ENCODE results near the gene ASPHD1.
"Not testable (repeated sequence)": the region's sequence is repeated elsewhere in the genome, so short reads cannot be mapped to it uniquely, and the experiment has no call there.

ASPHD1 gene

GRCh38 chr16:29900102-29900887, at the start of gene ASPHD1:
Gene ASPHD1 (plus strand): TSS chr16:29900488. CDS start chr16:29900972, 484 bp downstream.
- Mint-ChIP-seq H3K27ac (peak within 1 kb of the TSS; percentile 77), H3K4me1 (peaks cover 10% of the 10 kb centered on the region), H3K36me3 (no peaks in the 10 kb centered on the region), H3K9me3 (no peaks in the 10 kb centered on the region), H3K27me3 (peaks cover 15% of the 10 kb centered on the region), H3K4me3 (peak within 1 kb of the TSS; percentile 72)

- Mint-ChIP-seq H3K9me3 (no peaks in the 10 kb centered on the region), H3K27ac (no peak overlapping the region), H3K36me3 (no peaks in the 10 kb centered on the region), H3K27me3 (no peaks in the 10 kb centered on the region), H3K4me1 (peaks cover 5% of the 10 kb centered on the region), H3K4me3 (no peak overlapping the region)
These were observed 49.3 kb upstream of the ASPHD1 start for GRCh38 chr16:29850998-29851397.

- H3K36me3 Mint-ChIP-seq, result no peaks in the 10 kb centered on the region
- H3K27me3 Mint-ChIP-seq, result no peaks in the 10 kb centered on the region
- no peak overlapping the region for H3K4me3 Mint-ChIP-seq
- peaks cover 5% of the 10 kb centered on the region for H3K4me1 Mint-ChIP-seq
- no peaks in the 10 kb centered on the region for H3K9me3 Mint-ChIP-seq
- H3K27ac Mint-ChIP-seq, result no peak overlapping the region
These were observed 47.6 kb upstream of the ASPHD1 start for GRCh38 chr16:29852654-29853053.

GRCh38 chr16:29854520-29855100, 45.7 kb upstream of the ASPHD1 start:
- Mint-ChIP-seq H3K27me3 (no peaks in the 10 kb centered on the region), H3K36me3 (peaks cover 2% of the 10 kb centered on the region), H3K27ac (no peak overlapping the region), H3K4me3 (no peak overlapping the region), H3K9me3 (no peaks in the 10 kb centered on the region), H3K4me1 (no peaks in the 10 kb centered on the region)

GRCh38 chr16:29857133-29857760, 43.0 kb upstream of the ASPHD1 start:
- Mint-ChIP-seq H3K27me3 (no peaks in the 10 kb centered on the region), H3K36me3 (peaks cover 4% of the 10 kb centered on the region), H3K4me3 (no peak overlapping the region), H3K9me3 (no peaks in the 10 kb centered on the region), H3K4me1 (peaks cover 16% of the 10 kb centered on the region), H3K27ac (no peak overlapping the region)

GRCh38 chr16:29858149-29858849, 42.0 kb upstream of the ASPHD1 start:
- peaks cover 16% of the 10 kb centered on the region for H3K4me1 Mint-ChIP-seq
- no peak overlapping the region for H3K4me3 Mint-ChIP-seq
- no peak overlapping the region for H3K27ac Mint-ChIP-seq
- no peaks in the 10 kb centered on the region for H3K9me3 Mint-ChIP-seq
- peaks cover 4% of the 10 kb centered on the region for H3K36me3 Mint-ChIP-seq
- no peaks in the 10 kb centered on the region for H3K27me3 Mint-ChIP-seq

- Mint-ChIP-seq H3K4me3 (no peak overlapping the region), H3K4me1 (peaks cover 20% of the 10 kb centered on the region)
These were observed 41.3 kb upstream of the ASPHD1 start for GRCh38 chr16:29858974-29859373.

GRCh38 chr16:29860218-29860617, 40.1 kb upstream of the ASPHD1 start:
- Mint-ChIP-seq H3K36me3 (peaks cover 4% of the 10 kb centered on the region), H3K27ac (no peak overlapping the region), H3K9me3 (no peaks in the 10 kb centered on the region), H3K4me1 (peaks cover 20% of the 10 kb centered on the region), H3K27me3 (no peaks in the 10 kb centered on the region), H3K4me3 (peak overlapping the region; percentile 82)

More at GRCh38 chr16:29858974-29859373, 41.3 kb upstream of the ASPHD1 start:
- Mint-ChIP-seq H3K36me3 (peaks cover 4% of the 10 kb centered on the region), H3K9me3 (no peaks in the 10 kb centered on the region), H3K27me3 (no peaks in the 10 kb centered on the region), H3K27ac (no peak overlapping the region)

GRCh38 chr16:29862383-29862883, 37.9 kb upstream of the ASPHD1 start:
- no peaks in the 10 kb centered on the region for H3K27me3 Mint-ChIP-seq
- peak overlapping the region; percentile 94 for H3K27ac Mint-ChIP-seq
- peak overlapping the region; percentile 99 for H3K4me3 Mint-ChIP-seq
- H3K36me3 Mint-ChIP-seq, result peaks cover 4% of the 10 kb centered on the region
- peaks cover 20% of the 10 kb centered on the region for H3K4me1 Mint-ChIP-seq
- no peaks in the 10 kb centered on the region for H3K9me3 Mint-ChIP-seq

- peak within 1 kb of the TSS; percentile 99 for H3K27ac Mint-ChIP-seq
- H3K36me3 Mint-ChIP-seq, result peaks cover 4% of the 10 kb centered on the region
- H3K4me1 Mint-ChIP-seq, result peaks cover 20% of the 10 kb centered on the region
These were observed 37.2 kb upstream of the ASPHD1 start, which contains the start of gene CDIPT for GRCh38 chr16:29862884-29863668. Gene CDIPT (minus strand): TSS chr16:29863226. CDS start chr16:29862857, 369 bp downstream.

GRCh38 chr16:29863669-29863984, 36.7 kb upstream of the ASPHD1 start:
- Mint-ChIP-seq H3K27me3 (no peaks in the 10 kb centered on the region), H3K27ac (peak overlapping the region; percentile 99), H3K36me3 (peaks cover 2% of the 10 kb centered on the region), H3K4me1 (peaks cover 20% of the 10 kb centered on the region), H3K4me3 (peak overlapping the region; percentile 99), H3K9me3 (no peaks in the 10 kb centered on the region)

More at GRCh38 chr16:29862884-29863668, 37.2 kb upstream of the ASPHD1 start, which contains the start of gene CDIPT:
- Mint-ChIP-seq H3K9me3 (no peaks in the 10 kb centered on the region), H3K27me3 (no peaks in the 10 kb centered on the region), H3K4me3 (peak within 1 kb of the TSS; percentile 99)

GRCh38 chr16:29864205-29864604, 36.1 kb upstream of the ASPHD1 start:
- peaks cover 20% of the 10 kb centered on the region for H3K4me1 Mint-ChIP-seq
- peaks cover 2% of the 10 kb centered on the region for H3K36me3 Mint-ChIP-seq
- H3K27ac Mint-ChIP-seq, result no peak overlapping the region
- H3K27me3 Mint-ChIP-seq, result no peaks in the 10 kb centered on the region
- H3K9me3 Mint-ChIP-seq, result no peaks in the 10 kb centered on the region
- H3K4me3 Mint-ChIP-seq, result no peak overlapping the region

GRCh38 chr16:29868396-29869009, 31.8 kb upstream of the ASPHD1 start:
- no peak overlapping the region for H3K27ac Mint-ChIP-seq
- H3K9me3 Mint-ChIP-seq, result no peaks in the 10 kb centered on the region
- H3K4me1 Mint-ChIP-seq, result peaks cover 2% of the 10 kb centered on the region

GRCh38 chr16:29869067-29869466, 31.2 kb upstream of the ASPHD1 start:
- H3K4me1 Mint-ChIP-seq, H3K9me3 Mint-ChIP-seq, H3K27ac Mint-ChIP-seq, H3K36me3 Mint-ChIP-seq, H3K4me3 Mint-ChIP-seq, H3K27me3 Mint-ChIP-seq: not testable (repeated sequence)

More at GRCh38 chr16:29868396-29869009, 31.8 kb upstream of the ASPHD1 start:
- Mint-ChIP-seq H3K36me3 (no peaks in the 10 kb centered on the region), H3K4me3 (no peak overlapping the region), H3K27me3 (no peaks in the 10 kb centered on the region)

Data from activated naive CD4-positive, alpha-beta T cell treated with anti-CD3 and anti-CD28 coated beads, Interleukin-2, amount 50 U/mL, for 24 hours (primary cell).